Testis (tissue), 3 donors: Measurements from ENCODE around the gene ZNF148. TPM values are rescaled to one million over a fixed set of nuclear protein-coding genes. Genes with fewer than 3 reads are reported as not detected.

Experiments
- DNase-seq: peaks from one replicate; pipeline ENCODE4 v3.0.0-alpha.2; 2019
- H3K27ac ChIP-seq, 2 donors: fragments of 200-600 bp; sonication (generic); one replicate each; pipeline ENCODE4 v1.5.1; 2019
- H3K27me3 ChIP-seq: fragments of 200-600 bp; sonication (generic); one replicate; pipeline ENCODE4 v1.5.1; 2019
- H3K36me3 ChIP-seq: fragments of 200-600 bp; sonication (generic); one replicate; pipeline ENCODE4 v1.5.1; 2017; ENCODE audit warnings: low read depth; ENCODE audit errors: missing control alignments
- H3K4me1 ChIP-seq: fragments of 200-600 bp; sonication (generic); one replicate; pipeline ENCODE4 v1.5.1; 2019
- H3K4me3 ChIP-seq, 2 donors: fragments of 200-600 bp; sonication (generic); one replicate each; pipeline ENCODE4 v1.5.1; 2017 to 2019
- H3K9me3 ChIP-seq: fragments of 200-600 bp; sonication (generic); one replicate; pipeline ENCODE4 v1.5.1; 2017
- CTCF ChIP-seq, 3 experiments: fragments of 450-650 bp in 2 of 3; fragments of 200-600 bp in 1 of 3; sonication (generic) in 1 of 3; IDR thresholded peaks; one replicate each; pipeline ENCODE4 v1.5.1; 2016 to 2019; ENCODE audit warnings: antibody characterized with exemption in 3 of 3, mild to moderate bottlenecking in 2 of 3, moderate library complexity in 1 of 3
- POLR2A ChIP-seq: fragments of 450-650 bp; IDR thresholded peaks from one replicate; pipeline ENCODE4 v1.6.1; 2017; ENCODE audit warnings: antibody characterized with exemption, mild to moderate bottlenecking, moderate library complexity
- WGBS, 2 donors: methylation state at CpG; one replicate each; pipeline ENCODE4 v1.1.5; 2018; 5-methylcytosine and 5-hydroxymethylcytosine counted together
- intact Hi-C: fragments of 100-400 bp; cut with DNase I; formaldehyde crosslinking; loops from one replicate; pipeline ENCODE4 v1.15.1; 2023; ENCODE audit warnings: low total_unique reads
- polyA plus RNA-seq: library from polyadenylated mRNA; stranded (reverse); fragments of 350-450 nt; fragmentation: Illumina TruSeq; extraction: RNeasy Lipid Tissue Mini Kit (QIAGEN cat#74804); gene quantifications from one replicate; pipeline ENCODE4 v1.2.3, GENCODE V29; 2014; ENCODE audit warnings: low read depth, low replicate concordance; ENCODE audit not compliant: insufficient read depth
- total RNA-seq, 2 donors: library from RNA; depleted of rRNA; stranded (reverse); fragments of >200 nt; gene quantifications; one replicate each; pipeline ENCODE4 v1.2.3, GENCODE V29; 2016

Gene ZNF148
- total and polyA plus RNA-seq, 3 donors from 2014 or later: 17.6 to 33.6 (median 29.7) TPM

DNA sequence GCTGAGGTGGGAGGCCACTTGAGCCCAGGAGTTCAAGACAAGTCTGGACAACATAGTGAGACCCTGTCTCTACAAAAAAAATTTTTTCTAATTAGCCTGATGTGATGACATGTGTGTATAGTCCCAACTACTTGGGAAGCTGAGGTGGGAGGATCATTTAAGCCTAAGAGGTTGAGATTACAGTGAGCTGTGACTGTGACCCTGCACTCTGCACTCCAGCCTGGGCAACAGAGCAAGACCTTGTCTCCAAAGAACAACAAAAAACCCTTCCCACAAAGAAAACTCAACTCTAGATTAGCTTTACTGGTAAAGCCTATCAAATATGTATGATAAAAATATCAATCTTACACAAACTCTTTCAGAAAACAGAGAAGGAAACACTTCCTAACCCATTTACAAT, 68.5 kb downstream of the ZNF148 start:
- Histone ChIP-seq H3K4me1 (no peaks in the 10 kb centered on the region), H3K27ac (no peak overlapping the region), H3K9me3 (no peaks in the 10 kb centered on the region), H3K27me3 (no peaks in the 10 kb centered on the region), H3K36me3 (no peaks in the 10 kb centered on the region), H3K4me3 (no peak overlapping the region)
- no peak for DNase-seq
- intact Hi-C loops: no loop called here
- no peak for TF ChIP-seq POLR2A
- TF ChIP-seq CTCF (IDR thresholded peaks at IDR 0.05): no peak

GRCh38 chr3:125302932-125303331, 72.2 kb downstream of the ZNF148 start:
- no peak for DNase-seq
- Histone ChIP-seq H3K4me1 (no peaks in the 10 kb centered on the region), H3K27me3 (no peaks in the 10 kb centered on the region), H3K4me3 (no peak overlapping the region), H3K9me3 (no peaks in the 10 kb centered on the region), H3K36me3 (no peaks in the 10 kb centered on the region), H3K27ac (no peak overlapping the region)
- 85 to 89% methylated on average over 3 of the region's 3 CpGs for WGBS, 2 donors
- intact Hi-C loops: no loop called here
- TF ChIP-seq POLR2A (no peak), CTCF (IDR thresholded peaks at IDR 0.05) (no peak)

- intact Hi-C loops: no loop called here
- DNase-seq: no peak
Measured at GRCh38 chr3:125300416-125300815, 74.7 kb downstream of the ZNF148 start.

GRCh38 chr3:125294411-125294810, 80.7 kb downstream of the ZNF148 start:
- Histone ChIP-seq H3K27ac (no peak overlapping the region), H3K4me3 (no peak overlapping the region), H3K36me3 (no peaks in the 10 kb centered on the region), H3K27me3 (no peaks in the 10 kb centered on the region), H3K4me1 (no peaks in the 10 kb centered on the region), H3K9me3 (no peaks in the 10 kb centered on the region)
- TF ChIP-seq CTCF (IDR thresholded peaks at IDR 0.05) (no peak), POLR2A (no peak)
- DNase-seq: no peak
- intact Hi-C loops: no loop called here

More at GRCh38 chr3:125300416-125300815, 74.7 kb downstream of the ZNF148 start:
- no peak overlapping the region for H3K27ac ChIP-seq
- no peaks in the 10 kb centered on the region for H3K36me3 ChIP-seq
- H3K27me3 ChIP-seq: no peaks in the 10 kb centered on the region
- no peaks in the 10 kb centered on the region for H3K4me1 ChIP-seq
- H3K4me3 ChIP-seq: no peak overlapping the region
- H3K9me3 ChIP-seq: no peaks in the 10 kb centered on the region
- 91 to 93% methylated on average over 3 of the region's 3 CpGs for WGBS, 2 donors
- TF ChIP-seq POLR2A (no peak), CTCF (IDR thresholded peaks at IDR 0.05) (no peak)

GRCh38 chr3:125292015-125292414, 83.1 kb downstream of the ZNF148 start:
- H3K27me3 ChIP-seq: no peaks in the 10 kb centered on the region
- intact Hi-C loops: no loop called here
- no peak overlapping the region for H3K4me3 ChIP-seq
- H3K9me3 ChIP-seq: no peaks in the 10 kb centered on the region
- TF ChIP-seq POLR2A (no peak), CTCF (IDR thresholded peaks at IDR 0.05) (no peak)
- H3K27ac ChIP-seq: no peak overlapping the region
- 83 to 96% methylated on average over 4 of the region's 4 CpGs for WGBS, 2 donors
- H3K36me3 ChIP-seq: no peaks in the 10 kb centered on the region
- H3K4me1 ChIP-seq: no peaks in the 10 kb centered on the region
- no peak for DNase-seq
